Hepatocyte (in vitro differentiated cells): ENCODE measurements around the gene PITX1. TPM values are rescaled to one million over a fixed set of nuclear protein-coding genes. Genes with fewer than 3 reads are reported as not detected.

ENCODE experiments used
- DNase-seq: peaks from one replicate; pipeline ENCODE4 v3.0.0-alpha.2; 2016; ENCODE audit warnings: low spot score
- H2AFZ ChIP-seq: fragments of 200-600 bp; sonication (generic); 2 replicates; pipeline ENCODE4 v1.6.0; 2016; ENCODE audit warnings: antibody characterized with exemption, mild to moderate bottlenecking
- H3K27ac ChIP-seq: fragments of 200-600 bp; sonication (generic); 2 replicates; pipeline ENCODE4 v1.5.1; 2016; ENCODE audit warnings: mild to moderate bottlenecking
- H3K27me3 ChIP-seq: fragments of 200-600 bp; sonication (generic); 2 replicates; pipeline ENCODE4 v1.6.1; 2016
- H3K36me3 ChIP-seq: fragments of 200-600 bp; sonication (generic); replicated peaks from 2 replicates; pipeline ENCODE4 v1.5.1; 2016; ENCODE audit warnings: low read depth; ENCODE audit not compliant: insufficient read depth
- H3K4me1 ChIP-seq: fragments of 200-600 bp; sonication (generic); 2 replicates; pipeline ENCODE4 v1.5.1; 2016; ENCODE audit warnings: mild to moderate bottlenecking, moderate library complexity; ENCODE audit not compliant: insufficient read depth
- H3K4me2 ChIP-seq: fragments of 200-600 bp; sonication (generic); 2 replicates; pipeline ENCODE4 v1.6.0; 2016
- H3K4me3 ChIP-seq: fragments of 200-600 bp; sonication (generic); 2 replicates; pipeline ENCODE4 v1.5.1; 2016; ENCODE audit warnings: mild to moderate bottlenecking
- H3K79me2 ChIP-seq: fragments of 200-600 bp; sonication (generic); 2 replicates; pipeline ENCODE4 v1.6.0; 2017; ENCODE audit warnings: mild to moderate bottlenecking
- H3K9me2 ChIP-seq: fragments of 200-600 bp; sonication (generic); replicated peaks from 2 replicates; pipeline ENCODE4 v1.6.0; 2017; ENCODE audit warnings: mild to moderate bottlenecking; ENCODE audit not compliant: insufficient read depth
- H3K9me3 ChIP-seq: fragments of 200-600 bp; sonication (generic); 2 replicates; pipeline ENCODE4 v1.5.1; 2016; ENCODE audit warnings: low read depth, mild to moderate bottlenecking
- H4K20me1 ChIP-seq: fragments of 200-600 bp; sonication (generic); 2 replicates; pipeline ENCODE4 v1.6.0; 2016; ENCODE audit warnings: mild to moderate bottlenecking; ENCODE audit not compliant: insufficient read depth, poor library complexity, severe bottlenecking
- CTCF ChIP-seq: fragments of 200-600 bp; sonication (generic); IDR thresholded peaks from 2 replicates; pipeline ENCODE4 v1.5.1; 2016; ENCODE audit warnings: antibody characterized with exemption, mild to moderate bottlenecking; ENCODE audit not compliant: poor library complexity
- EZH2 ChIP-seq: fragments of 200-600 bp; sonication (generic); IDR thresholded peaks from 2 replicates; pipeline ENCODE4 v1.6.1; 2016; ENCODE audit warnings: antibody characterized with exemption, mild to moderate bottlenecking, borderline replicate concordance
- EZH2phosphoT487 ChIP-seq: fragments of 200-600 bp; sonication (generic); IDR thresholded peaks from one replicate; pipeline ENCODE4 v1.6.1; 2018; ENCODE audit warnings: antibody characterized with exemption, mild to moderate bottlenecking, low read depth, moderate library complexity; ENCODE audit not compliant: unreplicated experiment, severe bottlenecking
- WGBS: methylation state at CpG from one replicate; pipeline ENCODE4 v1.1.6; 2016; ENCODE audit warnings: low lambda C conversion rate; ENCODE audit errors: missing lambda C conversion rate; 5-methylcytosine and 5-hydroxymethylcytosine counted together
- polyA plus RNA-seq: library from polyadenylated mRNA; unstranded; fragments of >200 nt; fragmentation: Nextera tagmentation; extraction: Ambion mirVana; gene quantifications from 2 replicates; pipeline ENCODE4 v1.2.1, GENCODE V29; 2016
- total RNA-seq: library from RNA; depleted of rRNA; stranded (reverse); fragments of >200 nt; gene quantifications from 2 replicates; pipeline ENCODE4 v1.2.3, GENCODE V29; 2014

Gene PITX1
- total and polyA plus RNA-seq, 2 experiments from 2014 or later: 64.9 to 141 TPM

GRCh38 chr5:135030123-135030955 lies 3.7 kb downstream of the PITX1 start:
- Histone ChIP-seq H3K27ac (peak overlapping the region; percentile 97), H3K36me3 (no peaks in the 10 kb centered on the region), H3K4me2 (peak overlapping the region; percentile 84), H2AFZ (no peak overlapping the region), H3K4me3 (peak overlapping the region; percentile 93), H3K4me1 (peaks cover 26% of the 10 kb centered on the region), H3K9me2 (no peaks in the 10 kb centered on the region), H3K9me3 (no peaks in the 10 kb centered on the region), H3K79me2 (peaks cover 86% of the 10 kb centered on the region), H3K27me3 (peaks cover 47% of the 10 kb centered on the region), H4K20me1 (peaks cover 18% of the 10 kb centered on the region)
- no peak for DNase-seq
- no peak for TF ChIP-seq EZH2phosphoT487
- no peak for TF ChIP-seq EZH2
- no peak for TF ChIP-seq CTCF
- 22% methylated on average over 13 of the region's 13 CpGs for WGBS

- Histone ChIP-seq H4K20me1 (peaks cover 18% of the 10 kb centered on the region), H3K4me2 (peak overlapping the region; percentile 84), H3K4me3 (no peak overlapping the region), H3K9me2 (no peaks in the 10 kb centered on the region), H3K27me3 (peaks cover 47% of the 10 kb centered on the region), H3K4me1 (peaks cover 19% of the 10 kb centered on the region), H3K27ac (peak overlapping the region; percentile 97), H3K79me2 (peaks cover 86% of the 10 kb centered on the region), H3K36me3 (no peaks in the 10 kb centered on the region), H2AFZ (no peak overlapping the region), H3K9me3 (no peaks in the 10 kb centered on the region)
- no peak for TF ChIP-seq CTCF
- TF ChIP-seq EZH2phosphoT487: peak; percentile 86
- TF ChIP-seq EZH2: no peak
- DNase-seq: no peak
- WGBS: 44% methylated on average over 15 of the region's 15 CpGs
These were observed 4.4 kb downstream of the PITX1 start for GRCh38 chr5:135029477-135030122.

- H2AFZ ChIP-seq: no peak overlapping the region
- H3K27ac ChIP-seq: peak overlapping the region; percentile 97
- TF ChIP-seq EZH2: peak; percentile 32
- TF ChIP-seq EZH2phosphoT487: no peak
- peaks cover 47% of the 10 kb centered on the region for H3K27me3 ChIP-seq
- WGBS: 42% methylated on average over 37 of the region's 62 CpGs
- no peaks in the 10 kb centered on the region for H3K9me3 ChIP-seq
- H3K9me2 ChIP-seq: no peaks in the 10 kb centered on the region
- H3K4me1 ChIP-seq: peaks cover 16% of the 10 kb centered on the region
- DNase-seq: no peak
- H3K36me3 ChIP-seq: no peaks in the 10 kb centered on the region
- H3K4me3 ChIP-seq: no peak overlapping the region
- peaks cover 88% of the 10 kb centered on the region for H3K79me2 ChIP-seq
- peak overlapping the region; percentile 84 for H3K4me2 ChIP-seq
- H4K20me1 ChIP-seq: peaks cover 18% of the 10 kb centered on the region
These were observed 5.1 kb downstream of the PITX1 start for GRCh38 chr5:135028791-135029476.
